ENCODE measurements around the gene PNKD. TPM values are rescaled to one million over a fixed set of nuclear protein-coding genes. Genes with fewer than 3 reads are reported as not detected.
A peak's percentile ranks its signal among the peaks of the same experiment; 100 is the strongest.

The PNKD gene
- total RNA-seq, 1 donor from 2014 or later = 10.3 TPM

DNA sequence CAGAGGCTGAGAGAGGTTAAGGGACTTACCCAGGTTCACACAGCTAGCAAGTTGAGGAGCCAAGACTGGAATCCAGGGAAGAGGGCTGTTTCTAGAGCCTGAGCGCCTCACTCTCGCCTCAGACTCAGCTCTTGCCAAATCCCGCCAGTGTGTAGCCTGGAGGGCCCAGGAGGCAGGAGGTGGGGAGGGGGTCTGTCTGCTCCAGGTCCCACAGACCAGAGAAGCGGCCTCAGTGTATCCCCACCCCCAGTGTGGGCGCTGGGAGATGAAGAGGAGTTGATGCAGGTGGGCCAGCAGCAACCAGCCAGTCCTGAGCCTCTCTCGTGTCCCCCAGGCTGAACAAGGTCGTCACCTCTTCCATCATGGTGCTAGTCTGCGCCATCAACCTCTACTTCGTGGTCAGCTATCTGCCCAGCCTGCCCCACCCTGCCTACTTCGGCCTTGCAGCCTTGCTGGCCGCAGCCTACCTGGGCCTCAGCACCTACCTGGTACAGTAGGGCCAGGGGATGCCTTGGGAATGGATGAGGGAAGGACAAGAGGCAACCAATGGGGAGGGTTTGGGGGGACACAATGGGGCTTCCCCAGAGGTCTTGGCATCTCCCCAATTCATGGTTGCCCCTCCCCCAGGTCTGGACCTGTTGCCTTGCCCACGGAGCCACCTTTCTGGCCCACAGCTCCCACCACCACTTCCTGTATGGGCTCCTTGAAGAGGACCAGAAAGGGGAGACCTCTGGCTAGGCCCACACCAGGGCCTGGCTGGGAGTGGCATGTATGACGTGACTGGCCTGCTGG, 124.2 kb downstream of the PNKD start:
- no peak overlapping the region for H3K4me3 ChIP-seq (ENCODE audit: low read depth, low read length)
- no peak for TF ChIP-seq CTCF (IDR thresholded peaks at IDR 0.05; ENCODE audit: insufficient read depth, low read length, severe bottlenecking)
- FAIRE-seq = no peak
- no peaks in the 10 kb centered on the region for H3K27me3 ChIP-seq (ENCODE audit: control insufficient read depth, insufficient read depth, low read length)
- no peak for DNase-seq (ENCODE audit: low read depth)
- H3K36me3 ChIP-seq (ENCODE audit: control insufficient read depth, insufficient read depth, low read length) = no peaks in the 10 kb centered on the region

GRCh38 chr2:218395090-218395444, 124.7 kb downstream of the PNKD start:
- no peaks in the 10 kb centered on the region for H3K36me3 ChIP-seq (ENCODE audit: control insufficient read depth, insufficient read depth, low read length)
- no peak for FAIRE-seq
- no peak for TF ChIP-seq CTCF (IDR thresholded peaks at IDR 0.05; ENCODE audit: insufficient read depth, low read length, severe bottlenecking)
- H3K27me3 ChIP-seq (ENCODE audit: control insufficient read depth, insufficient read depth, low read length) = no peaks in the 10 kb centered on the region
- DNase-seq (ENCODE audit: low read depth) = no peak
- H3K4me3 ChIP-seq (ENCODE audit: low read depth, low read length) = no peak overlapping the region

DNA sequence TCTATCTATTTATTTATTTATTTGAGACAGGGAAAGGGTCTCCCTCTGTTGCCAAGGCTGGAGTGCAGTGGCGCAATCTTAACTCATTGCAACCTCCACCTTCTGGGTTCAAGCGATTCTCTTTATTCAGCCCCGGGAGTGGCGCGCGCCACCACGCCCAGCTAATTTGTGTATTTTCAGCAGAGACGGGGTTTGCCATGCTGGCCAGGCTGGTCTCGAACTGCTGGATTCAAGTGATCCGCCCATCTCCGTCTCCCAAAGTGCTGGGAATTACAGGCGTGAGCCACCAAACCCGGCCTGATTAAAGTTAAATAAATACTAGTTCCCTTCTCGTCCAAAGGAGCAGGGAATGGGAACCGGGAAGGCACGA, 125.1 kb downstream of the PNKD start:
- no peak for DNase-seq (ENCODE audit: low read depth)
- TF ChIP-seq CTCF (IDR thresholded peaks at IDR 0.05; ENCODE audit: insufficient read depth, low read length, severe bottlenecking) = no peak
- FAIRE-seq = no peak
- no peaks in the 10 kb centered on the region for H3K27me3 ChIP-seq (ENCODE audit: control insufficient read depth, insufficient read depth, low read length)
- H3K4me3 ChIP-seq (ENCODE audit: low read depth, low read length) = peak overlapping the region; percentile 56
- H3K36me3 ChIP-seq (ENCODE audit: control insufficient read depth, insufficient read depth, low read length) = no peaks in the 10 kb centered on the region

GRCh38 chr2:218395826-218396687, 125.7 kb downstream of the PNKD start:
- no peaks in the 10 kb centered on the region for H3K27me3 ChIP-seq (ENCODE audit: control insufficient read depth, insufficient read depth, low read length)
- no peak for FAIRE-seq
- DNase-seq (ENCODE audit: low read depth) = peak; percentile 78
- H3K36me3 ChIP-seq (ENCODE audit: control insufficient read depth, insufficient read depth, low read length) = no peaks in the 10 kb centered on the region
- peak; percentile 86 for TF ChIP-seq CTCF (IDR thresholded peaks at IDR 0.05; ENCODE audit: insufficient read depth, low read length, severe bottlenecking)
- peak overlapping the region; percentile 56 for H3K4me3 ChIP-seq (ENCODE audit: low read depth, low read length)

Other genes with a start within 250 kb of the PNKD start
- not detected in 2 replicates for gene RUFY4, start 201.3 kb upstream of the PNKD start, total RNA-seq
- gene CXCR2, start 144.5 kb upstream of the PNKD start, total RNA-seq = 0.13 TPM in 1 of 2 replicates, not detected in the other
- gene CXCR1, start 103.6 kb upstream of the PNKD start, total RNA-seq = not detected in 2 replicates
- 504 and 577 TPM in 2 replicates for gene ARPC2, start 53.3 kb upstream of the PNKD start, total RNA-seq
- gene GPBAR1, start 9.5 kb upstream of the PNKD start, total RNA-seq = under 0.01 TPM in 1 of 2 replicates, not detected in the other
- gene AAMP, start 382 bp upstream of the PNKD start, total RNA-seq = 205 and 229 TPM in 2 replicates
- gene TMBIM1, start 22.0 kb downstream of the PNKD start, total RNA-seq = 468 and 656 TPM in 2 replicates
- gene CATIP, start 86.3 kb downstream of the PNKD start, total RNA-seq = not detected in 2 replicates
- gene SLC11A1, start 111.8 kb downstream of the PNKD start, total RNA-seq = 0.26 and 0.51 TPM in 2 replicates
- gene CTDSP1, start 129.3 kb downstream of the PNKD start, total RNA-seq = 26.5 and 32.1 TPM in 2 replicates
- not detected in 2 replicates for gene VIL1, start 148.6 kb downstream of the PNKD start, total RNA-seq